Stimulated activated naive B cell treated with anti-CD40 and anti-IgM and Interleukin-4, amounts not matched to agents 10 μg/mL and 1 μg/mL and 100 μg/mL, for 72 hours (primary cell): Measurements from ENCODE around the gene SF3A2.
A peak's percentile ranks its signal among the peaks of the same experiment; 100 is the strongest.

ENCODE experiments used
- ATAC-seq, 2 donors: fragments of 150-1000 bp; cut with Tn5 transposase; replicated peaks; 2 replicates each; pipeline ENCODE4 v1.10.0; 2021; ENCODE audit warnings: moderate library complexity in 1 of 2
- DNase-seq: peaks from one replicate; pipeline ENCODE4 v3.0.0; 2021
- H3K27ac Mint-ChIP-seq: one replicate; pipeline ENCODE4 v1.8.0; 2022; ENCODE audit warnings: mild to moderate bottlenecking, mixed read lengths
- H3K27me3 Mint-ChIP-seq, 2 donors: one replicate each; pipeline ENCODE4 v1.8.0; 2022; ENCODE audit warnings: mixed read lengths in 2 of 2
- H3K36me3 Mint-ChIP-seq, 2 donors: one replicate each; pipeline ENCODE4 v1.8.0; 2022; ENCODE audit warnings: mixed read lengths in 2 of 2, mild to moderate bottlenecking in 1 of 2
- H3K4me1 Mint-ChIP-seq, 2 donors: one replicate each; pipeline ENCODE4 v1.8.0; 2022; ENCODE audit warnings: mixed read lengths in 2 of 2, mild to moderate bottlenecking in 1 of 2
- H3K4me3 Mint-ChIP-seq, 2 donors: one replicate each; pipeline ENCODE4 v1.8.0; 2022; ENCODE audit warnings: mild to moderate bottlenecking in 2 of 2, mixed read lengths in 2 of 2, moderate library complexity in 1 of 2
- H3K9me3 Mint-ChIP-seq, 2 donors: one replicate each; pipeline ENCODE4 v1.8.0; 2022; ENCODE audit warnings: mixed read lengths in 2 of 2, mild to moderate bottlenecking in 1 of 2

SF3A2 gene

GRCh38 chr19:2246801-2247361 lies 10.3 kb downstream of the SF3A2 start:
- Mint-ChIP-seq H3K4me1 (peaks cover 8 to 29% of the 10 kb centered on the region in 2 donors), H3K27me3 (peaks cover 2 to 12% of the 10 kb centered on the region in 2 donors), H3K36me3 (peaks cover 39 to 49% of the 10 kb centered on the region in 2 donors), H3K27ac (no peak overlapping the region), H3K9me3 (no peaks in the 10 kb centered on the region), H3K4me3 (no peak overlapping the region)
- ATAC-seq (no peak), DNase-seq (no peak)

- peaks cover 35 to 47% of the 10 kb centered on the region in 2 donors for H3K36me3 Mint-ChIP-seq
Observed at GRCh38 chr19:2247433-2248101, 10.9 kb downstream of the SF3A2 start.

GRCh38 chr19:2248136-2249009 lies 11.7 kb downstream of the SF3A2 start:
- H3K4me1 Mint-ChIP-seq = peaks cover 9 to 30% of the 10 kb centered on the region in 2 donors
- peak overlapping the region; percentile 66 for H3K27ac Mint-ChIP-seq
- ATAC-seq = no peak
- peaks cover 33 to 43% of the 10 kb centered on the region in 2 donors for H3K36me3 Mint-ChIP-seq
- H3K4me3 Mint-ChIP-seq = no peak overlapping the region
- peaks cover 8 to 21% of the 10 kb centered on the region in 2 donors for H3K27me3 Mint-ChIP-seq
- H3K9me3 Mint-ChIP-seq = no peaks in the 10 kb centered on the region
- no peak for DNase-seq

More at GRCh38 chr19:2247433-2248101, 10.9 kb downstream of the SF3A2 start:
- Mint-ChIP-seq H3K9me3 (no peaks in the 10 kb centered on the region), H3K4me3 (no peak overlapping the region), H3K27me3 (peaks cover 7 to 19% of the 10 kb centered on the region in 2 donors), H3K4me1 (peaks cover 9 to 29% of the 10 kb centered on the region in 2 donors), H3K27ac (no peak overlapping the region)
- no peak for DNase-seq
- no peak for ATAC-seq

GRCh38 chr19:2249010-2249866 lies 12.6 kb downstream of the SF3A2 start, which contains the start of gene AMH:
Gene AMH (plus strand): TSS chr19:2249323. CDS start chr19:2249333, 10 bp downstream.
- Mint-ChIP-seq H3K36me3 (peaks cover 30 to 38% of the 10 kb centered on the region in 2 donors), H3K9me3 (no peaks in the 10 kb centered on the region), H3K27ac (peak within 1 kb of the TSS; percentile 75), H3K27me3 (peaks cover 8 to 21% of the 10 kb centered on the region in 2 donors), H3K4me3 (no peak within 1 kb of the TSS), H3K4me1 (peaks cover 14 to 34% of the 10 kb centered on the region in 2 donors)
- DNase-seq (no peak), ATAC-seq (no peak)

GRCh38 chr19:2249880-2250765 lies 13.5 kb downstream of the SF3A2 start:
- Mint-ChIP-seq H3K27ac (peak overlapping the region; percentile 75), H3K36me3 (peaks cover 24 to 30% of the 10 kb centered on the region in 2 donors), H3K4me1 (peaks cover 15 to 35% of the 10 kb centered on the region in 2 donors), H3K4me3 (peak overlapping the region; percentile 59 to 63), H3K9me3 (no peaks in the 10 kb centered on the region), H3K27me3 (peaks cover 8 to 21% of the 10 kb centered on the region in 2 donors)
- DNase-seq = no peak
- ATAC-seq = peak; percentile 24 to 41

GRCh38 chr19:2250766-2251105 lies 14.1 kb downstream of the SF3A2 start:
- H3K27ac Mint-ChIP-seq = no peak overlapping the region
- H3K27me3 Mint-ChIP-seq = peaks cover 8 to 21% of the 10 kb centered on the region in 2 donors
- no peaks in the 10 kb centered on the region for H3K9me3 Mint-ChIP-seq
- H3K4me3 Mint-ChIP-seq = peak overlapping the region; percentile 59 to 63
- H3K4me1 Mint-ChIP-seq = peaks cover 20 to 41% of the 10 kb centered on the region in 2 donors
- peaks cover 20 to 24% of the 10 kb centered on the region in 2 donors for H3K36me3 Mint-ChIP-seq
- ATAC-seq (peak in 1 of 2 donors; percentile 3), DNase-seq (no peak)

- Mint-ChIP-seq H3K4me1 (peaks cover 24 to 47% of the 10 kb centered on the region in 2 donors), H3K27ac (peak overlapping the region; percentile 83), H3K36me3 (peaks cover 17 to 19% of the 10 kb centered on the region in 2 donors), H3K9me3 (no peaks in the 10 kb centered on the region), H3K27me3 (peaks cover 8 to 21% of the 10 kb centered on the region in 2 donors), H3K4me3 (peak overlapping the region; percentile 72 to 83)
- DNase-seq = no peak
- peak in 1 of 2 donors; percentile 9 for ATAC-seq
Observed at GRCh38 chr19:2251106-2252054, 14.8 kb downstream of the SF3A2 start.

- Mint-ChIP-seq H3K9me3 (no peaks in the 10 kb centered on the region), H3K27ac (peak overlapping the region; percentile 87), H3K36me3 (peaks cover 13 to 17% of the 10 kb centered on the region in 2 donors), H3K4me3 (peak overlapping the region; percentile 72 to 83), H3K27me3 (peaks cover 8 to 21% of the 10 kb centered on the region in 2 donors), H3K4me1 (peaks cover 27 to 56% of the 10 kb centered on the region in 2 donors)
- no peak for DNase-seq
- ATAC-seq = peak in 1 of 2 donors; percentile 4
Observed at GRCh38 chr19:2252055-2252796, 15.6 kb downstream of the SF3A2 start.

- Mint-ChIP-seq H3K36me3 (peaks cover 13 to 17% of the 10 kb centered on the region in 2 donors), H3K9me3 (no peaks in the 10 kb centered on the region), H3K4me3 (peak overlapping the region; percentile 71 to 83), H3K27me3 (peaks cover 8 to 21% of the 10 kb centered on the region in 2 donors), H3K27ac (peak overlapping the region; percentile 87), H3K4me1 (peaks cover 27 to 61% of the 10 kb centered on the region in 2 donors)
- peak; percentile 3 for ATAC-seq
- DNase-seq = no peak
Observed at GRCh38 chr19:2252797-2253105, 16.1 kb downstream of the SF3A2 start.

- Mint-ChIP-seq H3K9me3 (no peaks in the 10 kb centered on the region), H3K27ac (peak overlapping the region; percentile 51), H3K4me1 (peaks cover 29 to 68% of the 10 kb centered on the region in 2 donors), H3K36me3 (peaks cover 11 to 16% of the 10 kb centered on the region in 2 donors), H3K4me3 (peak overlapping the region; percentile 71 to 83), H3K27me3 (peaks cover 8 to 21% of the 10 kb centered on the region in 2 donors)
- DNase-seq (no peak), ATAC-seq (peak; percentile 18 to 36)
Observed at GRCh38 chr19:2253106-2254063, 16.8 kb downstream of the SF3A2 start.
